CD4-positive, alpha-beta T cell treated with Interleukin-17A for 4 hours (primary cell): ENCODE results near the gene LRCH1.

Experiments used
- DNase-seq: peaks from one replicate; pipeline ENCODE4 v3.0.0-alpha.2; 2020; ENCODE audit warnings: mixed read lengths

The LRCH1 gene

DNA sequence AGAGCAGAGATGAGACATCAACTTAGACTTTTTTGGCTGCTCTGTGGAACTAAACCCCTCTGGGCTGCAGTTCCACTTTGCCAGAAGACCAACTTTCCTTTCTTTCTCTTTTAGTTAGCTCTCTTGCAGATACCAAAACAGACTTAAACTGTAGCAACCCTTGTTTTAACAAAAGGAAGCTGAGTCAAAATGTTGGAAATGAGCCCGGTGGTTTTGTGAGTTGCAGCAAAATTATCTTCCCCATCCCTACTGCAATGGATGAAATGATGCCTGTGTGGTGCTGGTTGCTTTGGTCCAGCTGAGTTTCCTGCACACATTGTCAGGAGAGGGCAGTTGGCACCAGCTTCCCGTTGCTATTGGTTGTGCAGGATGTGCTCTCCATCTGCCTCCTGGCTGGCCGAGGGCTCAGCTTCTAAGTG is 115.3 kb downstream of the LRCH1 start:
- DNase-seq: peak; percentile 17

DNA sequence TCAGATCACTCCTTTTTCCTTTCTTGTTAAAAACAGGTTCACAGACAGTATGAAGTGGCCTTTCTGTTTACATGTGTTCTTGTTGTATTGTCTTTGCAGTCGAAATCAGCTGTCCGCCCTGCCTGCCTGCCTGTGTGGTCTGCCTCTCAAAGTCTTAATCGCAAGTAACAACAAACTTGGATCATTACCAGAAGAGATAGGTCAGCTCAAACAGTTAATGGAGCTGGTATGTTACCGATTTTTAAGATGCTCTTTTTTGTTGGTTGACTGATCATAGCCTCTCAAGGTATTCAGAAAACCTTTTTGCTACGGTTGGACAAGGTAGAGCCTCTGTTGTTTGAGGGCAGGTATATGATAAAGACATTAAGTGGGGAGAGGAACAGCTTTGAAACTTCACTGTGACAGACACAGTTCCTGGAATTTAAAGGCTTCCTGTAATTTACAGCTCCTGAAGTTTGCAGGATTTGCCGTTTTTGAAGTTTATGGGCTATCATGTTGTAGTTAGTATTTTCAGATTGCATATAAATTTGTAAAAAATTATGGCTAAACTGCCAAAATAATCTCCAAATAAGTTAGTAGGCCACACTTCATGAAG is 116.1 kb downstream of the LRCH1 start:
- no peak for DNase-seq

DNA sequence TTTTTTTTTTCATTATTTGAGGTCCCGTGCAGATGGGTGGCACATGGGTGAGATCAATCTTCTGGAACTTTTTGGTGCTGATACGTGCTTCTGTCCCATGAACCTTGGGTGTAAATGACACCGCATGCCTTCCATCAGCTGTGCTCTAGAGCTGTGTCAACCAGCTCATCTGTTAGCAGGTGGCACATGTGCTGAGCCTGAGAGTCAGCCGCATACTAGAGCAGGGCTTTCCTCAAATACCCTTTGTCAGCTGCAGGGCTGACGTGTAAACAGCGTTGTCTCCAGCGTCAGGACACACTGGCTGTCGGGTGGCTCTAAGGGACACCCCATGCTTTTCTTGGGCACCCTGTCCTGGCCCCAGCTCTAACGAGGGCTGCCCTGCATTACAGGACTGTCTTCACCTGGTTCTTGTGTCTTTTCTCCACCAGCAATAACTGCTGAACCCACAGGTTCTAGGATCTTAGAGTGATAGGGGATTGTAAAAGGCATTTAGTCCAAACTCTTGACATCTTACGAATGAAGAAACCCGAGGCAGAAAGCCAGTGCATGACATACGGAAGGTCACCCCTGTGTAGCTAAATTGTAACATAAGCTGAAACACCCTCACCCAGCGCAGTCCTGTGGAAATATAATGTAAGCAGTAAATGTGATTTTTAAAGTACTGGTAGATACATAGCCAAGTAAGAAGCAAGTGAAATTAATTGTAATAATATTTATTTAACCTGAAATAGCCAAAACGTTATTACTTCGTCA is 119.5 kb downstream of the LRCH1 start:
- DNase-seq: no peak

DNA sequence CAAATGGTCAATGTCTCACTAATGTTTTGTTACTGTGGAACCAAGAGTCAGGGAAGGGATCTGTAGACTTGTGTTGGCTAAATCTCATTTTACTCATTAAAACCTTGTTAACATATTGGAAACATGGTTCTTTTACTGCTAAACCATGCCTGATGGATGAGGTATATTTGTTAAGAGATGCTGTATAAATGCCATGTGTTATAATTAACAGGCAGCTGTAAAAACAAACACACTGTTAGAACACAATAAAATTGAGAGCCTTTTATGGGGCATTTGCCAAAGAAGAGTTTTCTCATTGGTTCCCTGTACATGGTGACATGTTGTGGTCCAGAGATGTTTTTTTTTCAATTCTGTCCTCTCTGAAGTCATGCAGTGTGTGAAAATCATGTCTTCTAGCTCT is 122.0 kb downstream of the LRCH1 start:
- no peak for DNase-seq

DNA sequence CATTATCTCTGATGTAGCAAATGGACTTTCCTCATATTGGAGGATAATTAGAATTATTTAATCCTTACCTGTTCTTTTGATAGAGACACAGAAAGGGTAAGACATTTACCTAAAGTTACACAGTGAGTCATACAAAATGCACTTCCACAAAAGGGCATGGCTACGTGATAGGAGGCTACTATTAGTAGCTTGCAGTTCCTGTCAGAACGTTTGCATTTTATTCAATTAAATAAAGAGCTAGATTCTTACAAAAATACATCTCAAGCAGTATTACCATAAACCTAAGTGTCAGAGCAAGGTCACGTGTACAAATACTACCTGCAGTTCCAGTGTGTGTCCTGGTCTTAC is 123.4 kb downstream of the LRCH1 start:
- DNase-seq: no peak

DNA sequence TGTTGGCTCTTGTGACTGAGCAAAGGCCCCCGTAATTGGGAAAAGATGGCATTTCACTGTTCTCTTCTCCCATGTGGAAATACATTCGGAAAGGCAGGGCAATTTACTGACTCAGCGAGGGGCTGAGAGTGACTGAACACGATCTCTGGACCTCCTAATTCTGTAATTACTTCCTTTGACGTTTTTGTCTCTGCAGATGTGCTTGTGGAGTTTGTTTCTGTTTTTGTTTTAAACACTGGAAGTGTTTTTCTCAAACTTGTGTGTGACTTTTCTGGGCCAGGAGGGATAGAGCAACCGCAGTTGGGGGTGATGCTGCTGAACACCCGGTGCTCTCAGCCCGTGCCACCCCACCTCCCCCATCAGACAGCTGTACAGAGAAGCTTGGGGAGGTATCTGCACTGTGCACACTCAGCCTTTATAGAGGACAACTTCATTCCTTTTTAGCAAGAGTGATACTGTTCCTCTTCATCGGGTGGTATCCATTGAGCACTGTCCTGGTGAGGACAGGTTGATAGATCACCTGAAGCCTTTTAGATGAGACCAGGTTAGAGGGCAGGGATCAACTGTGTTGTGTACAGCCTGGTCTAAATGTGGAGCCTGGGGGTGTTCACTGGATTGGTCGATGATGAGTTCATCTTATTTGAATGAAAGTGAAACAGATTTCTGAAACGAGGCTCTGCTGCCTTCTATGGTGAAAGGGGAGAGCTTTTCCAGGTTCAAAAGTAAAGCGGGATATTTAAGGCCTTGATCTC is 126.6 kb downstream of the LRCH1 start:
- peak; percentile 31 for DNase-seq

DNA sequence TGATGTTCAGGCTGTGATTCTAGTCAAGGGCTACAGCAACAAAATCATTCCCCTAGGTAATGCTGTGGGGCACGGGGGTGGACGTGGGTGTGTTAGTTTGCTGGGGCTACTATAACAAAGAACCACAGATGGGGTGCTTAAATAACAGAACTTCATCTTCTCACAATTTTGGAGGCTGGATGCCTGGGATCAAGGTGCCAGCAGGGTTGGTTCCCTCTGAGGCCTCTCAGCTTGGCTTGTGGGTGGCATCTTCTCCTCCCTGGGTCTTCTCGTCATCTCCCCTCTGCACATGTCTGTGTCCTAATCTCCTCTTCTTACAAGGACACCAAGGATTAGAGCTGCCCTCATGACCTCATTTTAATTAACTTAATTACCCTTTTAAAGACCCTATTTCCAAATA is 129.0 kb downstream of the LRCH1 start:
- no peak for DNase-seq

DNA sequence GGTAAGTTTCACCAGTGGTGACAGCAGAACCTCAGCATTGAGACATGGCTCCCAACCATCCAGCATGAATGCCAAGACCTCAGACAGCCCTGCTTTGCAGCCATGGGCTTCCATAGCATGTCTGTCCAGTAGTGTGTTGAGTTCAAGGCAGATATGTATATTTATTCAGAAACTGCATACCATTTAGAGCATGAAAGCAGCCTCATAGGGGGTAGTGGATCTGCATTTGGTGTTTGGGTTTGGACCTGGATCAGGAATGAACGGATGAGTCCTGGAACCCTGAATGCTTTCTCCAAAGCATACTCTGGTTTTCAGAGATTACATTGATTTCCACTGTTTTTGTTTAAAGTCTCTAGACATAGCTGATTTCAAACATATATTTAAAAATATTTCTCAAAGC is 129.7 kb downstream of the LRCH1 start:
- DNase-seq: no peak

DNA sequence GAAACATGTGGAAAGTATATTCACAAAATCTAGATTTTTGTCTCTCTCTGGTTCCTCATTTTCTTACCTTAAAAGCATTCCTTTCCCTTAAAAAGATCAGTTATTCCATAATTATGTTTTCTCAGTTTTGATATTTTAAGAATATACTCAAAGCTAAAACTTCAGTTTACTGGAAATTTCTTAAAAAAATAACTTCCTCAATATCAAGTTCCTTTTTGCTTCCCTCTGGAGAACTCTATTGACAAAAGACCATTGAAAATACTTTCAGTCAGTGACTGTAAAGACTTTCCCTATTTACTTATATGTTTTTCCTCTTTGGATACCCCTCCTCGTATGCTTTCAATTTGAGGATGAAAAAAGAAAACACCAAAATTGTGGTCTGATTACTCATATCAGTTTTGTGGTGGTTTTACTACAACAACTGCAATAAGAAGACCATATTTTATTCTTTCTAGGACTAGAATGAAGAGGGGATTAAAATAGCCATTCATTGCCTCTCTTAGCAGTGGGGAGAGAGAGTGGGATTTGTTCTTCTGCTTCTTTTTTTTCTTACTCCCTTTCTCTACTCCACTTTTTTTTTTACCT is 130.8 kb downstream of the LRCH1 start:
- no peak for DNase-seq

DNA sequence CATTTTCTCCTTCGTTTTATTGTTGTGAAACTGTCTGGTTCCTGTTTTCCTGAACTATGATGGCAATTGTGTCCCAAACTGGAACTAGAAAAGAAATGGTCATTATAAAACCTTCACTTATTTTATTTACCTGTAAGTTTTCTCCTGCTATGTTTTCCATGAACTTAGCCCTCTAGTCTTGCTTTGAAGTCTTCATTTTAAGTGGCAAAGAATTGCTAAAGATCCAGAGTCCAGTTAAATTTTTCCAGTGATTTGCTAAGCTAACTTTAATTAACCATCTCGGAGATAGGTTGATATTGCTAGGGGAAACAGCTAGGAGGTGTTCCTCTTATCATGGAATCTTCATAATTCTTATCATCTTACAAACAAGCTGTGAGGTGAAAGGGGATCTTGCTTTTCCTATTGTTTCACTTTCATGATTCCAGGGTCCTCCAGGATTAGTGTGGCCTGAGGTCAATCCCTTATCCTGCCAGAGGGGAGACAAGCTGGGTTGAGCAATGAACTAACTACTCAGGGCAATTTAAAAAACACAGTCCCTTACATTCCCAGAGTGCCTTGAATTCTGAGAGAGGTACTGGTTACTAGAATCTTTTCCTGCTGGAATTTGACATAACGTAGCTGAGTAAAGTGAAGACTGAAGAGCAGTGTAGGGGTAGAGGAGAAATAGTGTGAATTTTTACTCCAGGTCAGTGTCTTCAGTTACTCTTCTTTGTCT is 131.5 kb downstream of the LRCH1 start:
- DNase-seq: no peak

DNA sequence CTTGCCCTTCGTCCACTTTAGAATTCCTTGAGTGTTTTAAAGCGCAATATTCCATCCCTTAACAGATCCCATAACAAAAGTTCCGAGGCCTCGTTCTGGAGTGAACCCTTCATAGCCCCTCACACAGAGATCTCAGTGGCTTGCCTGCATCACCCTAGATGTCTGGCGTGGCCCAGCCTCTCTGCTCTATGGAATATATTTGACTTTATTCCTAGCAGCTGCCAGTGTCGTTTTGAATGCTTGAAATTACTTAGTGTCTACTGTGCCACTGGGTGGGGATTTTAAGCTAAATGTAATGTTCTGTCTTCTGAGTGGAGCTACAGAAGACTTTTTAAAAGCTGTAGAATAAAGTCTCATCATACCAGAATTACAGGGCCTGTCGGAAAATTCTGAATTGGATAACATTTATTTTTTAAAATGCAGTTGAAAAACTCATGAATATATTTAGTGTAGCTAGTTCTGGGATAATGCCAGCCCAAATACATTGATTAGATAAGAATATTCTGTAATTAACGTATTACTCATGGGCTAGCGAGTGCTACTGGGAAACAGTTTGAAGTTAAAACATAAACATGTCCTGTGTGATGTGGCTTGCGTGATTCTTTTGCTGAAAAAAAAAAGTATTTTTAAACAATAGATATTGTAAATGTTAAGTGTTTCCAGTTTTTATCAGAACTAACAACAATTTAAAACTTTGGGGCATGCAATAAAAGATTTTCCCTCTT is 132.2 kb downstream of the LRCH1 start:
- no peak for DNase-seq

DNA sequence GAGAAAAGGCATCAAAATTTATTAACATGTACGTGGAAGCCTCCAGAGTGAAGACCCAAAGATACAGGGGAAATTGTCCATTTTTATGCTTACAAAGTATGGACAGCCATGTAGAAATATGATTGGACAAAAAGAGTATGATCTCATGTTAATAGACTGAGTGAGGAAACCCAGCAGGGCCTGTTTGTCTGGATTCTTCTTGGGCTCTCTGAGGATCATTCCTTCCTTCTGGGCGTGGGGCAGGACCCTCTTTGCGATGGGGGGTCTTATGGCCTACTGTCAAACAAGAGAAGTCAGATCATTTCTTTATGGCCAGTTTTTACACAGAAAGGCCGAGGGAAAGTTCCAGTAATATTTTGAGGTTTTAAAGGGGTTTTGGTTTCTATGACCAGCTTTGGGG is 133.2 kb downstream of the LRCH1 start:
- DNase-seq: no peak

DNA sequence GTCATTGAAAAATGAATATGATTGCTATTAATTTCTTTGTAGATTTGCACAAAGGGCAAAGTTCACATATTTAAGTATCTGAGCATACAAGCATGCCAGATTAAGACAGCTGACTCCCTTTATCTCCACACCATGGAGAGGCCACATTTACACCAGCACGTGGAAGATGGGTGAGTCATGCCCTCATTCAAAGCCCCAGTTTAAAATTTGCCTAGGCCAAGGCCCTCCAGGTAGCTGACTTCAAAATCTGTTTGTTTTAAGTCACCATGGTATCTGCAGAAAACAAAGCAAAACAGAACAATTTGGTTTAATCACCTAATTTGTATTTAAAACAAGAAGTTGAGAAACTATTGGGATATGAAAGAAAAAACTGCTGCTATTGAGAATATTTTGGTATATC is 134.8 kb downstream of the LRCH1 start:
- DNase-seq: peak; percentile 23

DNA sequence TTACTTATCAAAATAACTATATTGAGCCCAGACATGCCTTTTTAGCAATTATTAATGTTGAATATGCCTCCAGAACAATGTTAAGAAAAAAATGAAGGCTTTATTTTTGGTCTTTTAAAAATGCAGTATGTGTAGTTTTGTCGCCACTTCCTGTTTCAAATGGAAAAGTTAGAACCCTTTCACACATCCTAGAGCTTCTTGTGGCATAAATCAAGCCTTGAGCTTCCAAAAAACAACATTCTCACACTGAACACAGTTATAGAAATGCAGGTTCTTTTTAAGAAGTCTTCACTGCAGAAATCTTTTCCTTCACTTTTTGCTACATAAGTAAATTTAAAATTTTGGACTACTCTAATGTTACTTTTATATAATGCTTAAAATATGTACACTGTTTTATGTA is 135.3 kb downstream of the LRCH1 start:
- no peak for DNase-seq

DNA sequence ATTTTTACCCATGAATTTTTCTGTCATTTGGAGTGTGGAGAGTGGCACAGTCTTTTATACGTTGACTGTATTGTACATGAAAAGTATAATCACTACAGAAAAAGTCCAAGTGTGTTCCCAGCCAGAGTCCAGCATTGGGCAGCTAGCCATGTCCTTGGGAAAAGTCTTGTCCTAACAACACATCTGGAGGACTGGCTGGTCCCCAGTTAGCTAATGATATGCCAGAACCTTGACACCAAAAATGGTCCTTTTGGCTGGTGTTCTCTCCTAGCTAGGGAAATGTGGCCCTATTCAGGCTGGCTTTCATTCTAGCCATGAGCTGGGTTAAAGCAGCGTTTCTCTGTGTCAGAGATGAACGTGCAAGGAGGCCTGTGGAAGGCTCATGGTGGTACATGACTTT is 145.0 kb downstream of the LRCH1 start:
- no peak for DNase-seq

DNA sequence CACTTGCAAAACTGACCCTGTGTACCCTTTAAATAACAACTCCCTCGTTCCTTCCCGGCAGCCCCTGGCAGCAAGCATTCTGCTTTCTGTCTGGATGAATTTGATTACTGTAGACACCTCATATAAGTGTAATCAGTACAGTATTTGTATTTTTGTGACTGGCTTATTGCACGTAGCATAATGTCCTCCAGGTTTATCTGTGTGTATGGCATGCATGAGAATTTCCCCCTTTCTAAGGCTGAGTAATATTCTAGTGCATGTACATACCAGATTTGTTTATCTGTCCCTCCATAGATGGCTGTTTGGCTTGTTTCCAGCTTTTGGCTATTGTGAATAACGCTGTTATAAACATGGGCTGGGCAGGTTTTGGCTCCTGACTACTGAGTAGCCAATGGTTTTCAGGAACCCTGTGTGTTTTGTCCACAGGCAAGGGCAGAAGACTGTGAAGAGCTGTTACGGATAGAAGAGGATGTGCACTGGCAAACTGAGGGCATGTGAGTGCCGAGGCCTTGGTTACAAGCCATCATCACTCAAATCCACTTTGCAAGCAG is 146.0 kb downstream of the LRCH1 start:
- DNase-seq: no peak

DNA sequence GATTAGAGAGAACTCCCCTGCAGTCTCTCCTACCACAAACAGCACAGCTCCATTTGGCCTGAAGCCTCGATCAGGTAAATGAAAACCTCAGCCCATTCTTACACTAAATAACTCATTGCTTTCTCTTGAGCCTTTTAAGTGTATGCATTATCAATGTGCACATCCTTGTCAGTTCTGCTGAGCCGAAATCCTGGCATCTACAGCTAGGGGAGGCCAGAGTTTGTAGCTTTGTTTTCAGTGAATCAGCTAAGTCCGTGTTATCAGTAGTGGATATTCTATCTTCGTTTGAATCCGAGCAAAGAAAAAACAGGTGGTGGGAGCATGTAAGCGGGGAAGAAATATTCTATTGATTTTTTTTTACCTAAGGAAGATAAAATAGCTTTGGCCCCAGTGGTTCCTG is 159.6 kb downstream of the LRCH1 start:
- DNase-seq: no peak

DNA sequence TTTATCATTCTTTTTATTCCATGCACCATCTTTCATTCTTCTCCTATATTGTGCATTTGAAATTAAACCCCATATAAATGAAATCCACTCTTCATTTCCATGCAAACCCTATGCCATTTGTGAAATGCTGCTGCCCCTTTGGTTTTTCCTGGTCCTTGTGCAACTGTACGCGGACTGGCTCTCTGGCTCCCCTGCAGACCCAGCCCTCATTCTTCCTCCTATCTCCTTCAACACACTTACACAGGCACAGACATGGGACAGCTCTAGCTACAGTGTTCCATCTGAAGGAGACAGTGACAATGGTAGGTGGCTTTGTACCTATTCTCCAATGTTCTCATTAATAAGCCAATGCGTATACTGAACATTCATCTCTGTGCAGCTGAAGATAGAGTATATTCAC is 162.4 kb downstream of the LRCH1 start:
- DNase-seq: no peak

DNA sequence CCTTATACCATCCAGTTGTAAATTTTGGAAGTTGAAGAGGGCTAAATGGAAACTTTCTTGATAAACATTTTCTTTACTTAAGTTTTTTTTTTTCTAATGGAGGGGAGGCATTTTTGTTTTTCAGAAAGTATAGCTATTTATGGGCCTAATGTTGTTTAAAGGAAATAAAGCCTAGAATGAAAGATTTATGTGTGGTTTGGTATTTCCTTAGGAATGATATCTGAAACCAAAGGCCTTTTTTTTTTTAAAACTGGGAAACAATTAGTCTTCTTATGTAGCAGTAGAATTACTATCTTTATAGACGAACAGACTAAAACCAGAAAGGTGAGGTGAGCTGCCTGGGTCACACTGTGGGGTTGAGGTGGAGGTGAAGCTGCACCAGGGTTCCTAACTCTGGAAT is 163.9 kb downstream of the LRCH1 start:
- DNase-seq: no peak

DNA sequence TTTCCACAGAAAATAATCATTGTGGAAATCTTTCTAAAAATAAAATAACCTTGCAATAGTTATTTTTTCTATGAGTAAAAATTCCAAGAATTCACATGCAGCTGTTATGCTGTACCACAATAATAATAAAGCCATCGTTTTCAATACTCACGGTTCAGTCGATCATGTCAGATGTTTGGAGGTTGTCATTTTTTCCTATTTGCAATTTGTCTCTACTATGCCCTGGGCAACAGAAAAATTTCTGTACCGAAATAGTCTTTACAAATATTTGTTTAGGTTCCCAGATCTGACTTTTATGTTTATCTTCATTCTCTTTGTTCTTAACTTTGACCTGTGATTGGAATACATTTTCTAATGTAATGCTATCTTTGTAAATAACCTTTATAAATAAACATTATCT is 164.3 kb downstream of the LRCH1 start:
- DNase-seq: no peak

DNA sequence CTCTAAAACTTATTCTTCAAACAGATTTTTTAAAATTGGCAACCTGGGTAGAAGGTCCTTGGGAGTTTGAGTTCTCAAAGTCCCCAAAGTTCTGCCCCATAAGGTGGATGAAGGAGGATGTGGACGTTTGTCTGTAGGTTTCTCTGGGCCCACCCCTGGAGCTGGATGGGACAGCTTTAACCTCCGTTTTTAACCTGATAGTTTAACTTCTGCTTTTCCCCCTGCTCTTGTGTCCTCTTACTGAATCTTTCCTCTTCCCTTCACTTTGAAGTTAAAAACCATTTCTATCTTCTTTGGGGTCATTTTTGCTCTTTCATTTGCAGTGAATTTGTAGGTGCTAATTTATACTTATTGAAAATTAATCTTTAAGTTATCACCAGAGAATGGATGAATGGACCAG is 164.9 kb downstream of the LRCH1 start:
- no peak for DNase-seq

DNA sequence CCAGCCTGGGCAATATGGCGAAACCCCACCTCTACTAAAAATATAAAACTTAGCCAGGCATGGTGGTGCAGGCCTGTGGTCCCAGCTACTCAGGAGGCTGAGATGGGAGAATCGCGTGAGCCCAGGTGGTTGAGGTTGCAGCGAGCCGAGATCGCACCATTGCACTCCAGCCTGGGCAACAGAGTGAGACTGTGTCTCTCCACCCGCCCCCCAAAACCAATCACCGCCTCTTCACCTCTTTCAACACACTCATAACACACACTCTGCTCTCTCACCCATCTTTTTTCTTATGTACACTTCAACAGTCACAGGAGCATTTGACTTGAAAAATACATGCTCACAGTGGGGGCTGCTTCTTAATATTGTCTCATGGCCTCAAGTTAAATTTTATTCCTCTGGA is 167.2 kb downstream of the LRCH1 start:
- DNase-seq: no peak
